CD4-positive, alpha-beta T cell (primary cell): ENCODE measurements around the gene GAS2L2. TPM values are rescaled to one million over a fixed set of nuclear protein-coding genes. Genes with fewer than 3 reads are reported as not detected.

Source experiments
- ATAC-seq: fragments of 200-7000 bp; cut with Tn5 transposase; one replicate; pipeline ENCODE4 v1.10.0; 2022; ENCODE audit warnings: mild to moderate bottlenecking; ENCODE audit not compliant: poor library complexity
- CTCF ChIA-PET: fragments of 350-600 bp; sonication (Branson Sonifier 250); formaldehyde crosslinking; loops from one replicate; lab custom pipeline; 2021; ENCODE audit warnings: antibody characterized with exemption, inconsistent platforms; lab: Charles Lee
- POLR2A ChIA-PET: fragments of 350-600 bp; sonication (Branson Sonifier 250); formaldehyde crosslinking; loops from one replicate; lab custom pipeline; 2021; ENCODE audit warnings: antibody characterized with exemption, inconsistent platforms; lab: Charles Lee
- DNase-seq, 14 experiments: peaks; one replicate each; pipeline ENCODE4 v3.0.0-alpha.2; 2013 to 2020; ENCODE audit warnings: mixed read lengths in 2 of 14
- H3K27ac ChIP-seq, 2 donors: one replicate each; pipeline versions ENCODE4 v1.5.1 to v1.7.0; 2013; ENCODE audit warnings: low read length in 2 of 2, low read depth in 1 of 2, mild to moderate bottlenecking in 1 of 2
- H3K27me3 ChIP-seq, 2 experiments: 1 replicate in 1 of 2; 2 replicates in 1 of 2; pipeline versions ENCODE4 v1.6.1 to v1.7.0; 2013; ENCODE audit warnings: low read length in 2 of 2, control low read depth in 1 of 2, mild to moderate bottlenecking in 1 of 2, moderate library complexity in 1 of 2; ENCODE audit not compliant: insufficient read depth in 2 of 2, control insufficient read depth in 1 of 2
- H3K36me3 ChIP-seq: one replicate; pipeline ENCODE4 v1.6.1; 2013; ENCODE audit warnings: low read length, control low read depth; ENCODE audit not compliant: insufficient read depth
- H3K4me1 ChIP-seq: one replicate; pipeline ENCODE4 v1.6.1; 2013; ENCODE audit warnings: low read length, control low read depth; ENCODE audit not compliant: insufficient read depth
- H3K4me3 ChIP-seq: one replicate; pipeline ENCODE4 v1.5.1; 2013; ENCODE audit warnings: mild to moderate bottlenecking, low read length, moderate library complexity
- H3K9me3 ChIP-seq, 2 experiments: 1 replicate in 1 of 2; 2 replicates in 1 of 2; pipeline versions ENCODE4 v1.6.1 to v1.7.0; 2013; ENCODE audit warnings: low read length in 2 of 2, mild to moderate bottlenecking in 2 of 2, control low read depth in 1 of 2, moderate library complexity in 1 of 2; ENCODE audit not compliant: control insufficient read depth in 1 of 2, insufficient read depth in 1 of 2
- H3K27ac Mint-ChIP-seq: one replicate; pipeline ENCODE4 v1.8.0; 2020; ENCODE audit warnings: mixed read lengths
- H3K27me3 Mint-ChIP-seq: one replicate; pipeline ENCODE4 v1.8.0; 2021; ENCODE audit warnings: mixed read lengths
- H3K36me3 Mint-ChIP-seq: one replicate; pipeline ENCODE4 v1.8.0; 2021; ENCODE audit warnings: low read depth, mixed read lengths
- H3K4me1 Mint-ChIP-seq: one replicate; pipeline ENCODE4 v1.8.0; 2021; ENCODE audit warnings: low read depth, mixed read lengths
- H3K4me3 Mint-ChIP-seq: one replicate; pipeline ENCODE4 v1.8.0; 2020; ENCODE audit warnings: mild to moderate bottlenecking, mixed read lengths
- H3K9me3 Mint-ChIP-seq: one replicate; pipeline ENCODE4 v1.8.0; 2020; ENCODE audit warnings: mixed read lengths
- intact Hi-C, 2 experiments: fragments of 100-400 bp; cut with DNase I in 1 of 2; cut with micrococcal nuclease in 1 of 2; formaldehyde crosslinking; loops; one replicate each; pipeline versions ENCODE4 v1.15.1 to v1.9.0; 2023 to 2025; cut with DNase I, micrococcal nuclease
- total RNA-seq, 174 experiments: library from RNA in 2 of 174; stranded (reverse) in 2 of 174; gene quantifications; one replicate each; pipeline ENCODE4 v1.2.3 and lab custom pipeline; 2021 to 2026
- TF ChIP-seq, protein P1 (sequence below): fragments of 200-600 bp; IDR thresholded peaks from one replicate; pipeline ENCODE4 v1.8.0; 2022; ENCODE audit warnings: antibody characterized with exemption, mild to moderate bottlenecking

Gene GAS2L2
- total RNA-seq, 2 experiments from 2014 or later = 0.19 to 0.22 TPM

DNA sequence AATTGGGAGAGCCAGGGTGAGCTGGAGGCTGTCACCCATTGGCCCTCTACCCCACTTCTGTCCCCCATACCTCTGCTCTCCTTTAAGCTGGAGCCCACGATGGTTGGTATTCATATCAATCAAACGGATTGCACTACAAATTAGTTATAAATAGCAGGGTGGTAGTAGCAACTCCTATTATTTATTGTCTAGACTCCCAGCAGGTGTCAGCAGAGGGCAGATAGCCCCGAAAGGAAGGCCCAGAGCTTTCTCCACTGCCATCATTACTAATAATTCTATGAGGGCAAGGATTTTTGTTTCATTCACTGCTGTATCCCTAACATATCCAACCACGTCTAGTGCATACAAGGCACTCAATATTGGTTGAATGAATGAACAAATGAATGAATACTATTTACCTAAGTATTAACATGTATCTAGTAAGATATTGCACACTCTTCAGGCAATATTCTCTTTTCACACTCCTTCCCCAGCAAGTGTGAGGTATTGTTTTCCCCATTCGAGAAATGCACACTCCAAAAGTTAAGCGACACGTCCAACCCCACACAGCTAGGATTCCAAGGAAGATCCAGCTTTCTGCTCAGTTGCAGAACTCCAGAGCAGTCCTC lies 14.0 kb upstream of the GAS2L2 start:
- peak overlapping the region; percentile 38 for H3K4me3 Mint-ChIP-seq
- H3K4me3 ChIP-seq = no peak overlapping the region
- no peaks in the 10 kb centered on the region for H3K27me3 ChIP-seq
- peak in 8 of 14 experiments; percentile 7 to 60 (median 32) for DNase-seq
- H3K27me3 Mint-ChIP-seq = no peaks in the 10 kb centered on the region
- no peak for ATAC-seq
- peaks cover 7% of the 10 kb centered on the region for H3K4me1 Mint-ChIP-seq
- TF ChIP-seq, protein P1, sequence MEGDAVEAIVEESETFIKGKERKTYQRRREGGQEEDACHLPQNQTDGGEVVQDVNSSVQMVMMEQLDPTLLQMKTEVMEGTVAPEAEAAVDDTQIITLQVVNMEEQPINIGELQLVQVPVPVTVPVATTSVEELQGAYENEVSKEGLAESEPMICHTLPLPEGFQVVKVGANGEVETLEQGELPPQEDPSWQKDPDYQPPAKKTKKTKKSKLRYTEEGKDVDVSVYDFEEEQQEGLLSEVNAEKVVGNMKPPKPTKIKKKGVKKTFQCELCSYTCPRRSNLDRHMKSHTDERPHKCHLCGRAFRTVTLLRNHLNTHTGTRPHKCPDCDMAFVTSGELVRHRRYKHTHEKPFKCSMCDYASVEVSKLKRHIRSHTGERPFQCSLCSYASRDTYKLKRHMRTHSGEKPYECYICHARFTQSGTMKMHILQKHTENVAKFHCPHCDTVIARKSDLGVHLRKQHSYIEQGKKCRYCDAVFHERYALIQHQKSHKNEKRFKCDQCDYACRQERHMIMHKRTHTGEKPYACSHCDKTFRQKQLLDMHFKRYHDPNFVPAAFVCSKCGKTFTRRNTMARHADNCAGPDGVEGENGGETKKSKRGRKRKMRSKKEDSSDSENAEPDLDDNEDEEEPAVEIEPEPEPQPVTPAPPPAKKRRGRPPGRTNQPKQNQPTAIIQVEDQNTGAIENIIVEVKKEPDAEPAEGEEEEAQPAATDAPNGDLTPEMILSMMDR = peak; percentile 49
- POLR2A ChIA-PET = interaction anchor here (0.9 to 1.3 kb wide), 3 partner anchors 28 to 42 kb away, joined by 3 to 10 read pairs (median 3); partner anchors contain the start of genes MMP28, RASL10B and TAF15
- H3K36me3 Mint-ChIP-seq = no peaks in the 10 kb centered on the region
- no peak overlapping the region for H3K27ac Mint-ChIP-seq
- CTCF ChIA-PET = interaction anchor here (0.7 to 5.5 kb wide), 3 partner anchors 27 to 44 kb away, joined by 3 to 156 read pairs (median 5); partner anchors contain the start of gene TAF15
- H3K4me1 ChIP-seq = peaks cover 12% of the 10 kb centered on the region
- no peaks in the 10 kb centered on the region for H3K9me3 Mint-ChIP-seq
- H3K9me3 ChIP-seq = no peaks in the 10 kb centered on the region
- intact Hi-C loops = loop anchor here in 1 of 2 experiments (10.0 kb wide), 1 partner anchor 378 kb away; no protein-coding TSS in a partner anchor
- H3K27ac ChIP-seq = no peak overlapping the region
- no peaks in the 10 kb centered on the region for H3K36me3 ChIP-seq

DNA sequence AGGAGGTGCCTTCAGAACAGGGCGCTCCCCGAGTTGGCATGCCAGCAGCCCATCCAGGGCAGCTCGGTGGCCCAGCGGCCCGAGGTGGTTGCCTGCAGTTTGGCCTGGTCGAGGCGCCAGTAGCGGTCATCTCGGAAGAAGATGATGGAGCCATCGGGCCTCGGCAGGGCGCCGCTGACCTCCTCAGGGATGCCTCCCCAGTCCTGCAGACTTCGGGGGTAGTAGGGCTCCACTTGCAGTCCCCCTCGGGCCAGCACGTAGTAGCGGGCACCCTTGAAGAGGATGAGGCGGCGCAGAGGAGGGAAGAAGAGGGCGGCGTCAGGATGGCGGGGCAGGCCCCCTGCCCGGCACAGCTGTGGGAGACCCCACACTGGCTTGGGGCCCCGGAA lies 13.4 kb upstream of the GAS2L2 start:
- no peak overlapping the region for H3K27ac ChIP-seq
- Mint-ChIP-seq H3K27me3 (no peaks in the 10 kb centered on the region), H3K27ac (no peak overlapping the region), H3K36me3 (no peaks in the 10 kb centered on the region), H3K9me3 (no peaks in the 10 kb centered on the region), H3K4me3 (no peak overlapping the region), H3K4me1 (peaks cover 7% of the 10 kb centered on the region)
- H3K4me3 ChIP-seq = no peak overlapping the region
- ChIA-PET POLR2A (interaction anchor here (0.9 to 1.3 kb wide), 2 partner anchors 35 to 42 kb away, joined by 3 to 10 read pairs; partner anchors contain the start of genes RASL10B and TAF15), CTCF (interaction anchor here (1.0 to 5.5 kb wide), 2 partner anchors 38 to 44 kb away, joined by 5 to 156 read pairs; partner anchors contain the start of gene TAF15)
- ATAC-seq (no peak), DNase-seq (no peak)
- intact Hi-C loops = loop anchor here in 1 of 2 experiments (10.0 kb wide), 1 partner anchor 378 kb away; no protein-coding TSS in a partner anchor
- no peaks in the 10 kb centered on the region for H3K27me3 ChIP-seq
- TF ChIP-seq, protein P1 = no peak
- H3K36me3 ChIP-seq = no peaks in the 10 kb centered on the region
- H3K4me1 ChIP-seq = peaks cover 12% of the 10 kb centered on the region
- no peaks in the 10 kb centered on the region for H3K9me3 ChIP-seq

DNA sequence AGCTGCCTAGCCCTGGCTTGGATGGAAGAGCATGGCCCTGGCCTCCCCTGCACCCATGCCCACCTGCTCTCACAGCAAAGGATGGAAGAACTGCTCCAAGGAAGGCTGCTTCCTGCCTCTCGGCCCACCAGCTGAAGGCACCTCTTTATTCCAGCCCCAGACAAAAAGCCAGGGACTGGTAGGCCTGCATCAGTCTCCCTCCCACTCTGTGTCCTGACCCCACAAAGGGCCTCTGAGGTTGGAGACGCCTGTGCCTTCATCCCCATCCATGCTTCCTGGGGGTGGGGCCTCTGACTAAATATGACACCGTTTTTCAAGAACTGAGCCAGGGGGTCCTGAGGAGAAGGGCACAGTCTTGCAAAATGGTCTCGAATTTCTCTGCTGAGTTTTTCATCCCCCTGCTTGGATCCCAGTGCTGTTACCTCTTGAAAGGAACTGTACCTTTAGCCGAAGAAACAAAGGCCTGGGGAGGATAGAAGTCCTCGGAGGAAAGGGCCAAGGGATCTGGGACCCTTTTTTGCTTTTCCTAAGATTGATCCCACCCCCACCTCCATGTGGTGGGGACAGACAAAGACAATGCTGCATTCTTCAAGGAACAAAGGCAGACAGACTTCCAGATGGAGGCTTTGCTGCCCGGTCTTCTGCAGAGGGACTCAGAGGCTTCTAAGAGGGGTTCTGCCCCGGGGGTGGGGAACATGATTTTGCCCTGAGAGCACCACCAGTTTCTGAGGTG lies 12.9 kb upstream of the GAS2L2 start:
- intact Hi-C loops = loop anchor here in 1 of 2 experiments (10.0 kb wide), 1 partner anchor 379 kb away; no protein-coding TSS in a partner anchor
- Mint-ChIP-seq H3K4me3 (peak overlapping the region; percentile 39), H3K27ac (no peak overlapping the region)

More for the DNA sequence above, 12.9 kb upstream of the GAS2L2 start:
- no peaks in the 10 kb centered on the region for H3K27me3 Mint-ChIP-seq
- H3K36me3 Mint-ChIP-seq = no peaks in the 10 kb centered on the region
- Histone ChIP-seq H3K4me3 (no peak overlapping the region), H3K9me3 (no peaks in the 10 kb centered on the region), H3K27me3 (no peaks in the 10 kb centered on the region), H3K4me1 (peaks cover 12% of the 10 kb centered on the region), H3K36me3 (no peaks in the 10 kb centered on the region), H3K27ac (no peak overlapping the region)
- no peaks in the 10 kb centered on the region for H3K9me3 Mint-ChIP-seq
- POLR2A ChIA-PET = interaction anchor here (0.6 to 3.2 kb wide), 4 partner anchors 36 to 525 kb away, joined by 3 to 142 read pairs (median 6); partner anchors contain the start of gene TAF15
- CTCF ChIA-PET = interaction anchor here (0.8 to 5.5 kb wide), 2 partner anchors 19 to 45 kb away, joined by 3 to 156 read pairs; partner anchors contain the start of gene TAF15
- no peak for ATAC-seq
- TF ChIP-seq, protein P1 = no peak
- peaks cover 7% of the 10 kb centered on the region for H3K4me1 Mint-ChIP-seq
- no peak for DNase-seq
